HCT116 (cell line): ENCODE results near the gene LYL1. TPM values are rescaled to one million over a fixed set of nuclear protein-coding genes. Genes with fewer than 3 reads are reported as not detected.

ENCODE experiments used
- ATAC-seq: fragments of 200-7000 bp; cut with Tn5 transposase; 2 replicates; pipeline ENCODE4 v1.9.1; 2020; ENCODE audit warnings: mild to moderate bottlenecking, moderate library complexity
- BruUV-seq: library from RNA; stranded (reverse); fragments of 400-500 nt; replicated peaks from 2 replicates; lab custom pipeline; 2021; lab: Mats Ljungman, UMichigan
- CTCF ChIA-PET: fragments of 300-600 bp; sonication (Branson Sonifier 250); formaldehyde crosslinking; loops from one replicate; lab custom pipeline; 2021; ENCODE audit warnings: antibody characterized with exemption; lab: Charles Lee
- POLR2A ChIA-PET: fragments of 300-600, 350-600 bp; sonication (Branson Sonifier 250); formaldehyde crosslinking; loops from one replicate; lab custom pipeline; 2021; ENCODE audit warnings: antibody characterized with exemption; lab: Charles Lee
- RAD21 ChIA-PET, 2 experiments: fragments of 300-600 bp; sonication (Branson Sonifier 250); formaldehyde crosslinking; loops; one replicate each; lab custom pipeline; 2023; ENCODE audit warnings: low total read pairs in 2 of 2; ENCODE audit not compliant: uncharacterized antibody in 2 of 2, unreplicated experiment in 2 of 2, low non-redundant PET in 1 of 2; lab: Charles Lee
- DNase-seq: peaks from one replicate; pipeline ENCODE4 v3.0.0-alpha.2; 2010; ENCODE audit warnings: low read depth, low spot score
- H2AFZ ChIP-seq: fragments of 200-600 bp; shearing (Covaris generic), sonication (generic); 2 replicates; pipeline ENCODE4 v1.6.1; 2017; ENCODE audit warnings: low read depth, mixed run types, mixed read lengths, antibody characterized with exemption, low read length; ENCODE audit not compliant: poor library complexity, severe bottlenecking
- H3K27ac ChIP-seq: 2 replicates; pipeline ENCODE4 v1.5.1; 2012; ENCODE audit warnings: low read depth, low read length
- H3K27me3 ChIP-seq: fragments of 200-600 bp; sonication (generic); 2 replicates; pipeline ENCODE4 v1.6.1; 2016; ENCODE audit warnings: mixed run types, low read length, mixed read lengths; ENCODE audit not compliant: insufficient read depth
- H3K36me3 ChIP-seq, 2 experiments: fragments of 200-500 bp in 1 of 2; fragments of 200-600 bp in 1 of 2; sonication (Bioruptor generic) in 1 of 2; sonication (generic) in 1 of 2; 2 replicates each; pipeline versions ENCODE4 v1.5.1 to v1.6.1; 2014 to 2016; ENCODE audit warnings: low read length in 2 of 2, inconsistent platforms in 1 of 2, mixed read lengths in 1 of 2, mixed run types in 1 of 2; ENCODE audit not compliant: insufficient read depth in 2 of 2, control insufficient read depth in 1 of 2
- H3K4me1 ChIP-seq, 2 experiments: fragments of 200-600 bp in 1 of 2; sonication (generic) in 1 of 2; 2 replicates each; pipeline versions ENCODE4 v1.5.1 to v1.6.1; 2012 to 2017; ENCODE audit warnings: low read length in 2 of 2, inconsistent platforms in 1 of 2, mild to moderate bottlenecking in 1 of 2, mixed read lengths in 1 of 2, mixed run types in 1 of 2, moderate library complexity in 1 of 2; ENCODE audit not compliant: insufficient read depth in 2 of 2, control insufficient read depth in 1 of 2
- H3K4me2 ChIP-seq: fragments of 200-600 bp; sonication (generic); 2 replicates; pipeline ENCODE4 v1.6.1; 2017; ENCODE audit warnings: mixed run types, low read length, mixed read lengths
- H3K4me3 ChIP-seq, 2 experiments: fragments of 200-600 bp in 1 of 2; sonication (generic) in 1 of 2; replicated peaks in 1 of 2; 2 replicates each; pipeline ENCODE4 v1.5.1; 2011 to 2016; ENCODE audit warnings: low read length in 2 of 2, control low read depth in 1 of 2, low read depth in 1 of 2, mild to moderate bottlenecking in 1 of 2, mixed read lengths in 1 of 2, mixed run types in 1 of 2
- H3K79me2 ChIP-seq: fragments of 200-600 bp; sonication (generic); 2 replicates; pipeline ENCODE4 v1.6.1; 2017; ENCODE audit warnings: mild to moderate bottlenecking, mixed run types, low read length, moderate library complexity, mixed read lengths; ENCODE audit not compliant: insufficient read depth
- H3K9ac ChIP-seq: fragments of 200-600 bp; sonication (generic); 2 replicates; pipeline ENCODE4 v1.6.1; 2016; ENCODE audit warnings: low read length, mixed read lengths
- H3K9me2 ChIP-seq: fragments of 200-600 bp; sonication (generic), shearing (Covaris generic); 2 replicates; pipeline ENCODE4 v1.6.1; 2017; ENCODE audit warnings: mixed run types, mild to moderate bottlenecking, moderate library complexity; ENCODE audit not compliant: insufficient read depth
- H3K9me3 ChIP-seq, 2 experiments: fragments of 200-500 bp in 1 of 2; fragments of 200-600 bp in 1 of 2; sonication (Bioruptor generic) in 1 of 2; sonication (generic) in 1 of 2; 2 replicates each; pipeline ENCODE4 v1.6.1; 2014 to 2017; ENCODE audit warnings: low read length in 2 of 2, mixed read lengths in 2 of 2, inconsistent platforms in 1 of 2, low read depth in 1 of 2, mild to moderate bottlenecking in 1 of 2, mixed run types in 1 of 2, moderate library complexity in 1 of 2; ENCODE audit not compliant: control insufficient read depth in 1 of 2, insufficient read depth in 1 of 2
- H4K20me1 ChIP-seq: fragments of 200-600 bp; sonication (generic), shearing (Covaris generic); 2 replicates; pipeline ENCODE4 v1.6.1; 2017; ENCODE audit warnings: mixed run types, mild to moderate bottlenecking, moderate library complexity; ENCODE audit not compliant: insufficient read depth
- CEBPB ChIP-seq: IDR thresholded peaks from 2 replicates; pipeline ENCODE4 v1.6.1; 2012; ENCODE audit warnings: low read depth
- CTCF ChIP-seq, 3 experiments: fragments of 200-600 bp in 1 of 3; sonication (generic) in 1 of 3; IDR thresholded peaks in 2 of 3; conservative IDR thresholded peaks in 1 of 3; 2 replicates each; pipeline ENCODE4 v1.5.1; 2012 to 2017; ENCODE audit warnings: low read depth in 2 of 3, low read length in 2 of 3, antibody characterized with exemption in 1 of 3, borderline replicate concordance in 1 of 3, control low read depth in 1 of 3, mild to moderate bottlenecking in 1 of 3, mixed read lengths in 1 of 3, mixed run types in 1 of 3, moderate library complexity in 1 of 3; ENCODE audit not compliant: insufficient read depth in 1 of 3
- EGR1 ChIP-seq: IDR thresholded peaks from 2 replicates; pipeline ENCODE4 v1.6.1; 2012; ENCODE audit warnings: low read depth
- ELF1 ChIP-seq: IDR thresholded peaks from 2 replicates; pipeline ENCODE4 v1.6.1; 2012; ENCODE audit warnings: low read depth, borderline replicate concordance
- FOSL1 ChIP-seq: IDR thresholded peaks from 2 replicates; pipeline ENCODE4 v1.6.1; 2012; ENCODE audit warnings: low read depth
- MAX ChIP-seq: IDR thresholded peaks from 2 replicates; pipeline ENCODE4 v1.6.1; 2012
- POLR2A ChIP-seq: IDR thresholded peaks from 2 replicates; pipeline ENCODE4 v1.7.0; 2011; ENCODE audit warnings: borderline replicate concordance; ENCODE audit not compliant: insufficient read depth, insufficient read length; ENCODE audit errors: extremely low read depth
- SIN3A ChIP-seq: IDR thresholded peaks from 2 replicates; pipeline ENCODE4 v1.6.1; 2012; ENCODE audit warnings: low read depth
- SP1 ChIP-seq: IDR thresholded peaks from 2 replicates; pipeline ENCODE4 v1.6.1; 2012; ENCODE audit warnings: low read depth
- SRF ChIP-seq: IDR thresholded peaks from 2 replicates; pipeline ENCODE4 v1.6.1; 2012; ENCODE audit warnings: low read depth
- TCF7L2 ChIP-seq: IDR thresholded peaks from 2 replicates; pipeline ENCODE4 v1.7.0; 2011; ENCODE audit warnings: borderline replicate concordance, inconsistent platforms; ENCODE audit not compliant: insufficient read depth, insufficient read length; ENCODE audit errors: extremely low read depth
- intact Hi-C: fragments of 100-400 bp; cut with micrococcal nuclease; formaldehyde crosslinking; loops from 2 replicates; pipeline ENCODE4 v1.10.0; 2022
- total RNA-seq: library from RNA; stranded (reverse); gene quantifications from one replicate; pipeline ENCODE4 v1.2.1, GENCODE V29; 2021; ENCODE audit not compliant: unreplicated experiment

The LYL1 gene
- total RNA-seq, 1 experiment from 2014 or later: 2.6 TPM

GRCh38 chr19:13121551-13122274 lies 19.1 kb upstream of the LYL1 start:
- Histone ChIP-seq H3K36me3 (peaks cover 9 to 30% of the 10 kb centered on the region in 2 experiments; a peak in 3 of 4 replicates), H3K79me2 (peaks cover 90% of the 10 kb centered on the region), H3K4me2 (no peak overlapping the region), H3K4me3 (no peak overlapping the region), H2AFZ (no peak overlapping the region), H3K27ac (no peak overlapping the region), H3K27me3 (no peaks in the 10 kb centered on the region), H4K20me1 (peaks cover 24% of the 10 kb centered on the region; the same call in 1 of the 2 replicates), H3K4me1 (peaks cover 12 to 36% of the 10 kb centered on the region in 2 experiments; a peak in 3 of 4 replicates), H3K9ac (no peak overlapping the region), H3K9me3 (no peaks in the 10 kb centered on the region), H3K9me2 (no peaks in the 10 kb centered on the region)
- ChIA-PET RAD21 (no interaction called here), CTCF (no interaction called here), POLR2A (no interaction called here)
- TF ChIP-seq ELF1 (no peak), MAX (no peak), CEBPB (no peak), SRF (no peak), TCF7L2 (no peak), CTCF (IDR thresholded peaks at IDR 0.05 in 2 of 3, conservative IDR thresholded peaks at IDR 0.05 in 1 of 3; ENCODE audit: borderline replicate concordance in 1 of 3, insufficient read depth in 1 of 3, low read depth in 2 of 3, low read length in 2 of 3) (no peak), SP1 (no peak), FOSL1 (no peak), EGR1 (no peak), POLR2A (no peak), SIN3A (no peak)
- BruUV-seq: no TSS peak
- DNase-seq (no peak), ATAC-seq (no peak)
- intact Hi-C loops: no loop called here
